ENCODE data around the gene BCL10. TPM values are rescaled to one million over a fixed set of nuclear protein-coding genes. Genes with fewer than 3 reads are reported as not detected.
A peak's percentile ranks its signal among the peaks of the same experiment; 100 is the strongest.

Gene BCL10
- total RNA-seq, 1 donor from 2014 or later = 25.9 TPM

DNA sequence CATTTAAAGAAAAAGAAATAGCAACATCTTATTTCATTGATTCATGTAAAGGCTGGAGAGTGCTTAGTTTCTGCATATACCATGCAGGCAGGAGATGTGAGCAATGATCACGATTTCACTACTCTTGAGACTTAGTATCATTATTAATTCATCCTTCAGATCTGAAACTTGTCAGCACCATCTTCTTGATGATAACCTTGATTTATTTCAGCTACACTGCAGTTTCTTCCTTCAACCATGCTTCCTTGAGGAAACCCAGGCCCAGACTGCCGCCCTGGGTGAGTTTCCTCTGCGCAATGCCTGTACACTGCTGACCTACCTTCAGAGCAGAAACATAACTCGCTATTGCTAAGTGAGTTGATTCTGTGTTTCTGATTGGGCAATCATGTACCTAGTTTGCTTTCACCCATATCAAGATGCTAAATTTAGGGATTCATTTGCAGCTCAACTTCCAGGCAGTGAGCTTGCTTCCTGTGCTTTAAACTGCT is 13.5 kb upstream of the BCL10 start:
- TF ChIP-seq CTCF (IDR thresholded peaks at IDR 0.05) = no peak
- no peaks in the 10 kb centered on the region for H3K36me3 ChIP-seq
- peaks cover 1% of the 10 kb centered on the region for H3K4me1 ChIP-seq
- DNase-seq (no peak), ATAC-seq (no peak)
- no peaks in the 10 kb centered on the region for H3K27me3 ChIP-seq
- H3K27ac ChIP-seq = no peak overlapping the region
- intact Hi-C loops (cut with DNase I) = no loop called here
- H3K9me3 ChIP-seq = no peaks in the 10 kb centered on the region
- H3K4me3 ChIP-seq = no peak overlapping the region

DNA sequence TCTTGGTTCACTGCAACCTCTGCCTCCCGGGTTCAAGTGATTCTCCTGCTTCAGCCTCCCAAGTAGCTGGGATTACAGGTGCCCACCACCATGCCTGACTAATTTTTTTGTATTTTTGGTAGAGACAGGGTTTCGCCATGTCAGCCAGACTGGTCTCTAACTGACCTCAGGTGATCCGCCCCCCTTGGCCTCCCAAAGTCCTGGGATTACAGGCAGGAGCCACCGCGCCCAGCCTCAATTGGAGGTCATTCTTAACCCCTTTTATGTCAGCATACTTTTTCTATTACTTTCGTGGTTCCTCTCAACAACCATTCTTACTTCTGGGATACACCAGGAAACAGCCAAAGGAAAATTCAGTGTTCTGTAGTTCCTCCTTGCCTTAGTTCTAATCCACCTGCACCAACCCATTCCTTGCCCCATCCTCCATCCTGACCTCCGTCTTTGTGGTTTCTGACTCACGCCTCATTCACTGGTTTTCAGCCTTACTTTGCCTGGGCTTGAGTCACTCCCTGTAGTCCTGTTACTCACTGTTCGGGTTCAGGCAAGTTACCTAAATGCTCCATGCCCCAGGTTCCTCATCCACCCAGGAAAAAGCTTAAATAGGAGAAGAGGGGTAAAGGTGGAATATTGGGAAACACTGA is 12.9 kb upstream of the BCL10 start:
- TF ChIP-seq CTCF (IDR thresholded peaks at IDR 0.05) = no peak
- Histone ChIP-seq H3K9me3 (no peaks in the 10 kb centered on the region), H3K27me3 (no peaks in the 10 kb centered on the region), H3K4me3 (no peak overlapping the region), H3K36me3 (no peaks in the 10 kb centered on the region), H3K27ac (no peak overlapping the region), H3K4me1 (no peaks in the 10 kb centered on the region)
- intact Hi-C loops (cut with DNase I) = no loop called here
- ATAC-seq (no peak), DNase-seq (no peak)

GRCh38 chr1:85284202-85284601 is 7.8 kb upstream of the BCL10 start:
- no peak overlapping the region for H3K4me3 ChIP-seq
- H3K4me1 ChIP-seq = peaks cover 6% of the 10 kb centered on the region
- TF ChIP-seq CTCF (IDR thresholded peaks at IDR 0.05) = no peak
- ATAC-seq (no peak), DNase-seq (no peak)
- H3K36me3 ChIP-seq = no peaks in the 10 kb centered on the region
- intact Hi-C loops (cut with DNase I) = no loop called here
- H3K9me3 ChIP-seq = no peaks in the 10 kb centered on the region
- no peaks in the 10 kb centered on the region for H3K27me3 ChIP-seq
- no peak overlapping the region for H3K27ac ChIP-seq

DNA sequence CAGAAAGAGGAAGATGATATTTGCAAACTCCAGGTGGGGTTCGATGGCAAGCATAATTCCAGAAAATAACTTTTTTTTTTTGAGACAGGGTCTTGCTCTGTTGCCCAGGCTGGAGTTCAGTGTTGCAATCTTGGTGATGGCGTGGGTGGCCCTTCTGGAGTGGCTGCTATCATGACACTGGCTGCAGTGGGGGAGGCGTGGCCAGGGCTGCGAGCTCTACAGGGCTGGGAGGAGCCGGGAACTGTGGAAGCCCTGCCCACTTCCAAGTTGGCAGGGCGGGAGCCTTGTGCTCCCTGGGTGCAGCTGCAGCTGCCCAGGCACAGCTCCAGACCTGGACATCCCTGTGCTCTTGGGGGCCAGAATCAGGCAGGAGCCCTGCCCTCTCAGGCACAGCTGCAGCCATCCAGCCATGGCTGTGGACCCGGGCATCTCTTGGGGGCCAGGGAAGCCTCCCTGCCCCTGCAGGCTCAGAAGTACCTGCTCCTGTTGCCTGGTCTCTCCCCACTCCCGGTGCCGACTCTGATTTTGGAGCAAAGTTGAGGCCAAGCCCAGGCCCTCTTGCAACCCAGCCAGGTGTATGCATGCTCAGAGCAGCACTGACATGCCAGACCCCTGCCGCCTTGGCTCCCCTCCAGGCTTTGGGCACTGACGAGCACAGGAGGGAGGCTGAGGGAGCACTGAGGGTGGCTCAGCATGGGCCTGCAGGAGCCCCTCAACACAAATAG is 7.2 kb upstream of the BCL10 start:
- intact Hi-C loops (cut with DNase I) = no loop called here
- H3K27me3 ChIP-seq = no peaks in the 10 kb centered on the region
- ATAC-seq (peak; percentile 67), DNase-seq (peak; percentile 66)
- peaks cover 9% of the 10 kb centered on the region for H3K4me1 ChIP-seq
- no peak for TF ChIP-seq CTCF (IDR thresholded peaks at IDR 0.05)
- no peak overlapping the region for H3K27ac ChIP-seq
- no peak overlapping the region for H3K4me3 ChIP-seq
- H3K36me3 ChIP-seq = no peaks in the 10 kb centered on the region
- H3K9me3 ChIP-seq = no peaks in the 10 kb centered on the region

GRCh38 chr1:85282424-85282823 is 6.0 kb upstream of the BCL10 start:
- Histone ChIP-seq H3K9me3 (no peaks in the 10 kb centered on the region), H3K27me3 (no peaks in the 10 kb centered on the region), H3K36me3 (no peaks in the 10 kb centered on the region), H3K4me3 (no peak overlapping the region), H3K27ac (no peak overlapping the region), H3K4me1 (peaks cover 9% of the 10 kb centered on the region)
- DNase-seq (no peak), ATAC-seq (no peak)
- no peak for TF ChIP-seq CTCF (IDR thresholded peaks at IDR 0.05)
- intact Hi-C loops (cut with DNase I) = no loop called here

Data from upper lobe of right lung (tissue), 1 donor.